Endometrium (tissue), 2 donors: ENCODE measurements around the gene MROH2B.
"Not testable (repeated sequence)": the region's sequence is repeated elsewhere in the genome, so short reads cannot be mapped to it uniquely, and the experiment has no call there.

Experiments used
- FAIRE-seq: peaks from 2 replicates; lab custom pipeline; 2012; peaks lifted over from hg19 to GRCh38; lab: Jason Lieb, UNC
- donor health status: control.
- donor health status: control.

The MROH2B gene

DNA sequence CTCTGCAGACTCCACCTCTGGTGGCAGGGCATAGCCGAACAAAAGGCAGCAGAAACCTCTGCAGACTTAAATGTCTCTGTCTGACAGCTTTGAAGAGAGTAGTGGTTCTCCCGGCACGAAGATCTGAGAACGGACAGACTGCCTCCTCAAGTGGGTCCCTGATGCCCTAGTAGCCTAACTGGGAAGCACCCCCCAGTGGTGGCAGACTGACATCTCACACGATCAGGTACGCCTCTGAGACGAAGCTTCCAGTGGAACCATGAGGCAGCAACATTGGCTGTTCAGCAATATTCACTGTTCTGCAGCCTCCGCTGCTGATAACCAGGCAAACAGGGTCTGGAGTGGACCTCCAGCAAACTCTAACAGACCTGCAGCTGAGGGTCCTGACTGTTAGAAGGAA, 48.5 kb downstream of the MROH2B start:
- FAIRE-seq, result not testable (repeated sequence)

- no peak for FAIRE-seq
Measured at GRCh38 chr5:41012318-41012717, 58.8 kb downstream of the MROH2B start.

GRCh38 chr5:41010572-41010971, 60.6 kb downstream of the MROH2B start:
- FAIRE-seq, result no peak

DNA sequence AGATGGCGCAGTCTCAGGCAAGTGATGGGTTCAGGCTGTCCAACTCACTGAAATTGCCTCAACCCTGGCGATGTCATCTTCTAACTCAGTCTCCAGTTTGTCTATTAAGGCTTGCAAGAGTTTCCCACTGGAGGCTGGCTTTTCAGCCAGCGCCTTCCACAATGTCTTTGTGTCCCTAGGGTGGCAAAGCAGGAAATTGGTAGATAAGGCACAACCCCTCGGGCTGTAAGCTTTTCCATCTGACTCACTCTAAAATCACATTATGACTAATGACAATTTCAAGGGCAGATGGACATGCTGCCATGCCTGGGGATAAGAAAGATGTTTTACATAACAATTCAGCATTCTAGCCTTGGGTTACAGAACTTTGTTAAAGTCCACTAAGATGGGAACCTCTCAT, 61.9 kb downstream of the MROH2B start:
- FAIRE-seq, result no peak

DNA sequence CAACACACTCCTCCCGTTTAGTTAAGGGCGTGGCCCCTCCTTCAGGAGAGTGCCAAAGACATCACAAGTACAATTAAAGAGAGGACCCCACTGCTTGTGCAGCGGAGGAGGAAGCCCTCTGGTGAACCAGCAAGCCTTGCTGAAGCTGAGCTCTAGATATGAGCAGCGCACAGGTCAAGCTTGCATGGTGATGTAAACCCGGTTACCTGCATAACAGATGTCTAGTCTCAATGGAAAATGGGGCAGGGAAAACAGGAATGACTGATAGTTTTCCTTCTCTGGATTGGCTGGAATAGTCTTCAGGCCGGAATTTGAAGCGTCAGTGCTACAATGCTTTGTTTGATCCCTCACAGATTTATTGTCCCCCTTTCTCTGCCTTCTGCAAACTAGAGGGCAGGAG, 66.2 kb downstream of the MROH2B start:
- no peak for FAIRE-seq

DNA sequence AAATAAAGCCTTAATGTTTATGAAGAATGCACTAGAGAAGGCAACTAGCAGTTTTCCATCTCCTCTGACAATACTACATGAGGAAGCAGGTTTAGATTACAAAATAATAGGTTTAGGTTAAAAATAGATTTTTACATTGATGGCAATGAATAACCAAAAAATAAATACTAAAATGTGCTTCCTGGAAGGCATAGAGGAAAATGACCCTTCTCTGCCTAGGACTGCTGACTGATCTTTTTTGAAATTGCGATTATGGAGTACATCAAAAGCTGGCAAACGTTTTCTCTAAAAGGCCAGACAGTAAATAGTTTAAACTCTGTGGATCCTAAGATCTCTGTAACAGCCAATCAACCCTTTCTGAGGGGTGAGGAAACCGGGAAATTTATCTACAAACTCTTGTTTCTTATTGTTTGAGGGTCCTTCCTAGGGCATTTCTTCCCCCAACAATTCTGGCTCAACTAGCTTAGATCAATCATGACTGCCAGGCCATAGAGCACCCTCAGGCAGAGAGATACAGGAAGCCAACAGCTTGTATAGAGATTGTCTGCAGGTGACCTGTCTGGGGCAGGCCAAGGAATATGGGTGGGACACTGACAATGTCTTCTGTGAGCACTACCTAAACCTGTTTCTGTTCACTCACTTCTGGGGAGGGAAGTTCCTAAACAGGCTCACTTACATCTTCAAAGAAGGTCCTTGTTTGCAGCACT, 67.3 kb downstream of the MROH2B start:
- no peak for FAIRE-seq

DNA sequence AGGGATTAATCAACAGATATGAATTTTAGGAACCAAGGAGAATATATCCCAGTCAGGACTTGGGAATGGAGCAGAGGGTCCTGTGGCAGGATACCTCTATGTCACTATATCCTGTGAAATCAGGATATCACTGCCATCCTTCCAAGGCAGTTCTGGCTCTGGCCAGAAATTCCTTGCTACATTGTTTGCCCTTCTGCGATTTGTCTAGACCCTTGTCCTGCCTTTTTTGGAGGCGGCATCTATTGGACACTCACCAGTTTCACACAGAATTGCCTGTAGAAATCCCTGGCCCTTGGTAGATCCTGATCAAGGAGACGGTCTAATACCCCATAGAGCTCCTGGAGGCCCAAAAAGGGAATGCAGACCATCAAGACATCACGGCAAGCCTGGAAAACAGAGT, 71.2 kb downstream of the MROH2B start:
- FAIRE-seq, result no peak

- no peak for FAIRE-seq
Measured at GRCh38 chr5:40999142-40999541, 72.0 kb downstream of the MROH2B start.

- no peak for FAIRE-seq
Measured at GRCh38 chr5:40995801-40996586, 75.1 kb downstream of the MROH2B start.

DNA sequence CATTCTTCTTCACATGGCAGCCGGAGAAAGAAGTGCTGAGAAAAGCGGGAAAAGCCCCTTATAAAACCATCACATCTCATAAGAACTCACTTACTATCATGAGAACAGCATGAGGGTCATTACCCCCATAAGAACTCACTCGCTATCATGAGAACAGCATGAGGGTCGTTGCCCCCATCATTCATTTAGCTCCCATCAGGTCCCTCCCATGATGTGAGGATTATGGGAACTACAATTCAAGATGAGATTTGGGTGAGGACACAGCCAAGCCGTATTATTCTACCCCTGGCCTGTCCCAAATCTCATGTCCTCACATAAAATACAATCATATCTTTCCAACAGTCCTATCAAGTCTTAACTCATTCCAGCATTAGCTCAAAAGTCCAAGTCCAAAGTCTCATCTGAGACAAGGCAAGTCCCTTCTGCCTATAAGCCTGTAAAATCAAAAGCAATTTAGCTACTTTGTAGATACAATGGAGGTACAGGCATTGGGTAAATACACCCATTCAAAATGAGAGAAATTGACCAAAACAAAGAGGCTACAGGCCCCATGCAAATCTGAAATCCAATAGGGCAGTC, 79.1 kb downstream of the MROH2B start:
- no peak for FAIRE-seq

DNA sequence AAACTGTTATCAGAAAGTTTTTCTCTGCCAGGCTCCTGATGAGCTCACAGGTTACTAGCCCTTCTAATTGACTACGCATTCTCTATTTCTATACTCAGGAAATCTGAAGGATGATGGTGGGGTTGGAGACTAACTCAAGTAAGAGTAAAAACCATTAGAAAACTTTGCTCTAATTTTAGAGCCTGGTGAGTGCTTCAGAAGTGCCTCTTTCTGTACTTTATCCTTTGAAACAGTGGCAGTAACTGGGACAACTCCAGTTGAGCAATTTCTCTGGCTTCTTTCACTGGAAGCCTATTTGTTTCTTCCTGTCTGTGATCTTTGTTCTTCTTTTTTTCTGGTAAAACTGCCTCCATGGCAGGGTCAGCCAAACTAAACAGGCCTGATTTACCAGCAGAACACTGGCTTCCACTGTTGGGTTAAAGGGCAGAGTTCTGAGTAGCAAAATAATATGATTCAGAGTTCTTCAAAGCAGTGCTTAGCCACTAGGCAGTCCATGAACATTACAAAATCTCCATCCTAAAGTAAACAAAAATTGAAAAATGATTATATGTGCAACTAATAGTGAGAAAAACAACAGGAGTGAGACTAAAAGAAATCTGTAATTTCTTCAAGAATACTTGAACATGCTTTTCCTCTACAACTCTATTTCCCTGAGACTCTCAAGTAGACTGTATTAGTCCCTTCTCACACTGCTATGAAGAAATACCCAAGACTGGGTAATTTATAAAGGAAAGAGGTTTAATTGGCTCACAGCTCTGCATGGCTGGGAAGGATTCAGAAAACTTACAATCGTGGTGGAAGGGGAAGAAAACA, 79.8 kb downstream of the MROH2B start:
- peak; percentile 86 for FAIRE-seq

GRCh38 chr5:40988746-40989510, 82.2 kb downstream of the MROH2B start:
- FAIRE-seq, result no peak

- no peak for FAIRE-seq
Measured at GRCh38 chr5:40987349-40987748, 83.8 kb downstream of the MROH2B start.

DNA sequence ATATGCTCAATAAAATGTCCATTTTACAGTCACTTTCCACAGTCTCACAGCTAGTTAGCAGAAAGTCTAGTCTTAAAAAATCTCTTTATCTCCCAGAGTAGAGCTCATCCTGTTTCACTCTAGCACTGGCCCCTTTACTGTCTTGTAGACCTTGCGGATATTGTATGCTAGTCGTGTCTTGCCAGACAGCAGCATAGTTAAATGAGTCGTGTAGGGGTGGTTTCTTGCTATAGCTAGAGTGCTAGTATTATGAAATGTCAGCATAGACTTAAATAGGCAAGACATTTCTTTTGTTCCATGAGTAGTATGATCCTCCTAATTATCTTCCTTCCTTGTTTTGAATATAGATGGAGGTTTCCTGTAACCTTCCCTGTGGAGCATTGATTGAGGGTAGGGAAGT, 84.5 kb downstream of the MROH2B start:
- FAIRE-seq, result no peak

- no peak for FAIRE-seq
Measured at GRCh38 chr5:40985501-40985900, 85.6 kb downstream of the MROH2B start.

DNA sequence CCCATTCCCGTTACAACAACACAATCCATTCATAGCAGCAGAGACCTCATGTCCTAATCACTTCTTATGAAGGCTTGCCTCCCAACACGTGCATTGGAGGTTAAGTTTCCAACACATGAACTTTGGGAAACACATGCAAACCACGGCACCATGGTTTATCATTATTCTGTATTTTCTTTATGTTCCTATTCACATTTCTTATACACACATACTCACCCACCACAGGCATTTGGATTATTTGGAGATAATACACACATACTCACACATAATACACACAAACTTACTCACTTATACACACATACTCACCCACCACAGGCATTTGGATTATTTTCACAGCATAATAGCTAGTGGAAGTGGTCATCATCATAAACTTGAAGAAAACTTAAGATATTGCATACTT, 86.3 kb downstream of the MROH2B start:
- no peak for FAIRE-seq

GRCh38 chr5:40983781-40984180, 87.4 kb downstream of the MROH2B start:
- no peak for FAIRE-seq

DNA sequence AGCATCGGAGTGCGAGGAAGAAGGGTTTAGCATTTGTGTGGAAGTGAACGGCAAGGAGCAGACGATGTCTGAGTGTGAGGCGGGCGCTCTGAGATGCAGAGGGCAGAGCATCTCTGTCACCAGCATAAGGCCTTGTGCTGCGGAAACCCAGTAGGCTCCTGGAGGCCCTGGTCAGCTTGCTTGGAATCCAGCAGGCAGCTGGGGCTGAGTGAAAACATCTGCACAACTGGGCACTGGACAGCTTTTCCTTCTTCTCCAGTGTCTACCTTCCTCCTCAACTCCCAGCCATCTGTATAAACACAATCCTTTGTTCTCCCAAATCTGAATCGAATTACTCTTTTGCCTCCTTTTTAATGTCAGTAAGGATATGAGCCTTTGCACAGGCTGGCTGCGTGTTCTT, 89.7 kb downstream of the MROH2B start:
- FAIRE-seq, result no peak

GRCh38 chr5:40976836-40977235, 94.3 kb downstream of the MROH2B start:
- FAIRE-seq, result no peak

GRCh38 chr5:40976041-40976440, 95.1 kb downstream of the MROH2B start:
- FAIRE-seq, result no peak

DNA sequence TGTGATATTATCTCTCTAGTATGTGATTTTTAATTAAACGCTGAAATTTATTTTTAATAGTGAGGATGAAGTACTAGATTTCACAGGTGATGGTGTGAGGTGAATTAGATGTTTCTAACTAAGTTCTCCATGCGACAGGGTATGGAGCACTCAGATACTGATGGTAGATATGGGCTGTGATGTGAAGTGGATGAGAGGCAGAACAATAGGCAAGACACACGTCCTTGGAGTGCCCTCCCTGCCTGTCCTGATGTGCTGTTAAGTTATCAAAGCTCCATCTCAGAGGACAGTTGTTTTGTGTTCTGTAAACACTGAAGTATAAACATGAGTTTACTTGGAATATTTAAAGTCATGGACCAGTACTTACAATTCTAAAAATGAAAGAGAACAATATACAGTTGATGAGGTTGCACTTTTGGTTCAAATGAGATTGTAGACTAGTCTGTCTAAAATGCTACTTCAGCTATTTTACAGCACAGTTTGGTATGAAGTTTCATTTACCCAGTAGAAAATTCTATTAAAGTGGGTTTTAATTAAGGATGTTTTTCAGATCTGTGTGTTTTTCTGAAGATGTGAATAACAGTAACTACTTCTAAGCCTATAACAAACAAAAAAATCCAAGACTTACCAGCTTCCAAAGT, 97.7 kb downstream of the MROH2B start:
- FAIRE-seq, result no peak
